ENCODE results near the gene NDUFB8. TPM values are rescaled to one million over a fixed set of nuclear protein-coding genes. Genes with fewer than 3 reads are reported as not detected.

NDUFB8 gene
- total and polyA plus RNA-seq, 8 donors = 33.0 to 362 (median 138) TPM

GRCh38 chr10:100562008-100562672 is 32.5 kb upstream of the NDUFB8 start:
- H3K27me3 ChIP-seq = peaks cover 4 to 68% (median 39%) of the 10 kb centered on the region in 3 donors
- 9 to 20% (median 10%) methylated on average over 30 to 62 of the region's 62 CpGs for WGBS, 5 donors
- H3K36me3 ChIP-seq = peaks cover 0 to 14% (median 14%) of the 10 kb centered on the region in 4 donors
- peak; percentile 74 to 92 for DNase-seq
- intact Hi-C loops (cut with DNase I; ENCODE audit: low total_unique reads) = no loop called here
- H3K9me3 ChIP-seq = peaks cover 0 to 7% (median 0%) of the 10 kb centered on the region in 4 donors
- H3K4me1 ChIP-seq = peaks cover 13 to 16% (median 15%) of the 10 kb centered on the region in 4 donors
- TF ChIP-seq CTCF (IDR thresholded peaks at IDR 0.05) (peak in 5 of 7 experiments; percentile 58 to 97 (median 69)), POLR2A (IDR thresholded peaks at IDR 0.05) (no peak), EP300 (IDR thresholded peaks at IDR 0.05) (no peak), POLR2AphosphoS5 (IDR thresholded peaks at IDR 0.05) (peak in 1 of 3 donors; percentile 80)
- H3K27ac ChIP-seq = no peak overlapping the region
- H3K4me3 ChIP-seq = peak overlapping the region in 2 of 4 donors; percentile 5 to 36

- Histone ChIP-seq H3K4me3 (no peak overlapping the region), H3K27me3 (peaks cover 4 to 56% (median 27%) of the 10 kb centered on the region in 3 donors), H3K4me1 (peaks cover 13 to 16% (median 15%) of the 10 kb centered on the region in 4 donors), H3K9me3 (peaks cover 0 to 7% (median 0%) of the 10 kb centered on the region in 4 donors), H3K36me3 (peaks cover 0 to 25% (median 22%) of the 10 kb centered on the region in 4 donors), H3K27ac (no peak overlapping the region)
- intact Hi-C loops (cut with DNase I; ENCODE audit: low total_unique reads) = no loop called here
- 54 to 67% (median 63%) methylated on average over 2 of the region's 2 CpGs for WGBS, 5 donors
- TF ChIP-seq EP300 (IDR thresholded peaks at IDR 0.05) (no peak), POLR2AphosphoS5 (IDR thresholded peaks at IDR 0.05) (no peak), CTCF (IDR thresholded peaks at IDR 0.05) (no peak), POLR2A (IDR thresholded peaks at IDR 0.05) (no peak)
- DNase-seq = no peak
Observed at GRCh38 chr10:100561005-100561404, 31.3 kb upstream of the NDUFB8 start.

- H3K27ac ChIP-seq = no peak overlapping the region
- TF ChIP-seq CTCF (IDR thresholded peaks at IDR 0.05) = no peak
- TF ChIP-seq POLR2AphosphoS5 (IDR thresholded peaks at IDR 0.05) = no peak
- no peak for TF ChIP-seq EP300 (IDR thresholded peaks at IDR 0.05)
- TF ChIP-seq POLR2A (IDR thresholded peaks at IDR 0.05) = no peak
- peaks cover 0 to 7% (median 0%) of the 10 kb centered on the region in 4 donors for H3K9me3 ChIP-seq
- no peak overlapping the region for H3K4me3 ChIP-seq
- peaks cover 4 to 49% (median 23%) of the 10 kb centered on the region in 3 donors for H3K27me3 ChIP-seq
- DNase-seq = no peak
- peaks cover 13 to 19% (median 15%) of the 10 kb centered on the region in 4 donors for H3K4me1 ChIP-seq
- peaks cover 0 to 32% (median 25%) of the 10 kb centered on the region in 4 donors for H3K36me3 ChIP-seq
- intact Hi-C loops (cut with DNase I; ENCODE audit: low total_unique reads) = no loop called here
- 87 to 100% (median 98%) methylated on average over 1 of the region's 1 CpG for WGBS, 5 donors
Observed at GRCh38 chr10:100560248-100560647, 30.6 kb upstream of the NDUFB8 start.

- TF ChIP-seq EP300 (IDR thresholded peaks at IDR 0.05) (no peak), CTCF (IDR thresholded peaks at IDR 0.05) (no peak)
- Histone ChIP-seq H3K36me3 (peaks cover 9 to 61% (median 48%) of the 10 kb centered on the region in 4 donors), H3K9me3 (no peaks in the 10 kb centered on the region), H3K27me3 (peaks cover 0 to under 1% (median 0%) of the 10 kb centered on the region in 3 donors), H3K4me1 (peaks cover 0 to 18% (median 0%) of the 10 kb centered on the region in 4 donors), H3K4me3 (no peak overlapping the region), H3K27ac (no peak overlapping the region)
- DNase-seq = peak in 1 of 2 donors; percentile 56
- intact Hi-C loops (cut with DNase I; ENCODE audit: low total_unique reads) = no loop called here
- WGBS, 5 donors = 33 to 66% (median 44%) methylated on average over 2 of the region's 2 CpGs
Observed at GRCh38 chr10:100554902-100555301, 25.2 kb upstream of the NDUFB8 start.
